ENCODE results near the gene RPRD1B.

GRCh38 chr20:38123021-38123587 lies 89.6 kb downstream of the RPRD1B start:
- TF ChIP-seq CTCF (IDR thresholded peaks at IDR 0.05) (no peak), POLR2A (IDR thresholded peaks at IDR 0.05) (no peak)

Measured in sigmoid colon (tissue), 3 donors.